Fibroblast of lung (primary cell): ENCODE data around the gene SCN1A. TPM values are rescaled to one million over a fixed set of nuclear protein-coding genes. Genes with fewer than 3 reads are reported as not detected.

Source experiments
- DNase-seq, 2 donors: peaks; one replicate each; pipeline versions ENCODE4 v3.0.0 to v3.0.0-alpha.2; 2010; ENCODE audit warnings: low read depth in 2 of 2
- H2AFZ ChIP-seq: 2 replicates; pipeline ENCODE4 v1.5.1; 2012; ENCODE audit warnings: low read length, control low read depth, inconsistent platforms
- H3K27ac ChIP-seq: 2 replicates; pipeline ENCODE4 v1.5.1; 2011; ENCODE audit warnings: low read length, control low read depth; ENCODE audit not compliant: insufficient read depth
- H3K27me3 ChIP-seq: 2 replicates; pipeline ENCODE4 v1.5.1; 2011; ENCODE audit warnings: mild to moderate bottlenecking, low read length; ENCODE audit not compliant: control insufficient read depth, insufficient read depth
- H3K36me3 ChIP-seq: 2 replicates; pipeline ENCODE4 v1.5.1; 2011; ENCODE audit warnings: low read length; ENCODE audit not compliant: control insufficient read depth, insufficient read depth
- H3K4me1 ChIP-seq: 2 replicates; pipeline ENCODE4 v1.5.1; 2011; ENCODE audit warnings: low read length; ENCODE audit not compliant: control insufficient read depth, insufficient read depth; ENCODE audit errors: extremely low read depth
- H3K4me2 ChIP-seq: 2 replicates; pipeline ENCODE4 v1.5.1; 2011; ENCODE audit warnings: low read length, control low read depth; ENCODE audit not compliant: insufficient read depth; ENCODE audit errors: extremely low read depth
- H3K4me3 ChIP-seq, 4 experiments: fragments of 200-600 bp in 1 of 4; sonication (generic) in 1 of 4; replicated peaks in 1 of 4; 2 replicates each; pipeline ENCODE4 v1.5.1; 2011 to 2016; ENCODE audit warnings: low read length in 4 of 4, low read depth in 3 of 4, mild to moderate bottlenecking in 3 of 4, control low read depth in 2 of 4, inconsistent platforms in 1 of 4, mixed read lengths in 1 of 4; ENCODE audit not compliant: insufficient read depth in 1 of 4; ENCODE audit errors: control extremely low read depth in 1 of 4
- H3K79me2 ChIP-seq: 2 replicates; pipeline ENCODE4 v1.5.1; 2012; ENCODE audit warnings: mild to moderate bottlenecking, low read length, inconsistent platforms; ENCODE audit not compliant: control insufficient read depth, insufficient read depth
- H3K9ac ChIP-seq: 2 replicates; pipeline ENCODE4 v1.5.1; 2011; ENCODE audit warnings: mild to moderate bottlenecking, low read length, control low read depth; ENCODE audit not compliant: insufficient read depth
- H3K9me3 ChIP-seq: 2 replicates; pipeline ENCODE4 v1.5.1; 2012; ENCODE audit warnings: low read depth, low read length; ENCODE audit not compliant: control insufficient read depth, insufficient read depth
- H4K20me1 ChIP-seq: 2 replicates; pipeline ENCODE4 v1.5.1; 2011; ENCODE audit warnings: low read length; ENCODE audit not compliant: control insufficient read depth, insufficient read depth; ENCODE audit errors: extremely low read depth
- CTCF ChIP-seq, 2 donors: IDR thresholded peaks in 1 of 2; conservative IDR thresholded peaks in 1 of 2; 1 replicate in 1 of 2; 2 replicates in 1 of 2; pipeline ENCODE4 v1.5.1; 2011 to 2012; ENCODE audit warnings: low read length in 2 of 2, control low read depth in 1 of 2, inconsistent platforms in 1 of 2, low read depth in 1 of 2, mild to moderate bottlenecking in 1 of 2
- EZH2 ChIP-seq: IDR thresholded peaks from 2 replicates; pipeline ENCODE4 v1.5.1; 2012; ENCODE audit warnings: low read length, control low read depth, mild to moderate bottlenecking; ENCODE audit errors: missing control alignments
- polyA plus RNA-seq, 2 donors: library from polyadenylated mRNA; depleted of rRNA in 1 of 2; stranded (reverse) in 1 of 2; unstranded in 1 of 2; fragments of >200 nt; gene quantifications; 2 replicates each; pipeline ENCODE4 v1.2.1, GENCODE V29; 2011 to 2012; ENCODE audit warnings: missing spikeins in 1 of 2
- total RNA-seq: library from RNA; depleted of rRNA; stranded (reverse); fragments of >200 nt; gene quantifications from 2 replicates; pipeline ENCODE4 v1.2.1, GENCODE V29; 2014

SCN1A gene
- total and polyA plus RNA-seq, 2 donors (not counting 1 experiment from before 2014, with no cell fraction given) = 0.05 to 0.50 TPM

- H3K4me2 ChIP-seq = no peak overlapping the region
- H3K27ac ChIP-seq = no peak overlapping the region
- no peak overlapping the region for H3K9ac ChIP-seq
- H3K27me3 ChIP-seq = no peaks in the 10 kb centered on the region
- H2AFZ ChIP-seq = no peak overlapping the region
- H3K4me3 ChIP-seq = no peak overlapping the region
- no peaks in the 10 kb centered on the region for H3K79me2 ChIP-seq
- no peaks in the 10 kb centered on the region for H3K4me1 ChIP-seq
- TF ChIP-seq EZH2 (no peak), CTCF (conservative IDR thresholded peaks at IDR 0.05 in 1 of 2, IDR thresholded peaks at IDR 0.05 in 1 of 2; ENCODE audit: low read depth in 1 of 2, low read length in 2 of 2) (no peak)
- H3K9me3 ChIP-seq = no peaks in the 10 kb centered on the region
- peaks cover 3% of the 10 kb centered on the region for H3K36me3 ChIP-seq
- H4K20me1 ChIP-seq = no peaks in the 10 kb centered on the region
- no peak for DNase-seq
These were observed 189.6 kb downstream of the SCN1A start for GRCh38 chr2:165938237-165938636.

Other genes with a start within 250 kb of the SCN1A start
- gene TTC21B, start 174.2 kb downstream of the SCN1A start, total RNA-seq = 28.6 and 29.5 TPM in 2 replicates
- gene TTC21B, start 174.2 kb downstream of the SCN1A start, polyA plus RNA-seq = 6.3 and 7.3 TPM in 2 replicates
- gene SCN9A, start 247.9 kb upstream of the SCN1A start, total RNA-seq = 58.6 and 105 TPM in 2 replicates
- gene SCN9A, start 247.9 kb upstream of the SCN1A start, polyA plus RNA-seq = 31.2 and 64.2 TPM in 2 replicates